Subcutaneous abdominal adipose tissue (tissue), 5 donors: Measurements from ENCODE around the gene ADAMTS6.
"Not testable (repeated sequence)": the region's sequence is repeated elsewhere in the genome, so short reads cannot be mapped to it uniquely, and the experiment has no call there.

Experiments
- H3K27ac ChIP-seq: one replicate; pipeline ENCODE4 v1.7.0; 2013; ENCODE audit warnings: low read depth, mild to moderate bottlenecking, inconsistent platforms, low read length, moderate library complexity
- H3K27me3 ChIP-seq, 5 donors: one replicate each; pipeline ENCODE4 v1.7.0; 2013; ENCODE audit warnings: low read length in 5 of 5, inconsistent platforms in 1 of 5; ENCODE audit not compliant: control insufficient read depth in 5 of 5, insufficient read depth in 4 of 5
- H3K36me3 ChIP-seq, 5 donors: one replicate each; pipeline ENCODE4 v1.7.0; 2013; ENCODE audit warnings: low read length in 5 of 5; ENCODE audit not compliant: control insufficient read depth in 5 of 5, insufficient read depth in 5 of 5
- H3K4me1 ChIP-seq, 5 donors: one replicate each; pipeline ENCODE4 v1.7.0; 2013; ENCODE audit warnings: low read length in 5 of 5, mild to moderate bottlenecking in 3 of 5, moderate library complexity in 1 of 5; ENCODE audit not compliant: control insufficient read depth in 5 of 5, insufficient read depth in 5 of 5
- H3K4me3 ChIP-seq, 5 donors: one replicate each; pipeline ENCODE4 v1.7.0; 2013; ENCODE audit warnings: low read length in 5 of 5, low read depth in 1 of 5
- H3K9ac ChIP-seq, 5 donors: one replicate each; pipeline ENCODE4 v1.7.0; 2013; ENCODE audit warnings: low read length in 5 of 5, mild to moderate bottlenecking in 4 of 5, moderate library complexity in 3 of 5
- H3K9me3 ChIP-seq, 5 donors: one replicate each; pipeline ENCODE4 v1.7.0; 2013; ENCODE audit warnings: low read length in 5 of 5; ENCODE audit not compliant: control insufficient read depth in 5 of 5
- donor health status: healthy.
- donor health status: healthy.
- donor health status: healthy.
- donor health status: healthy.
- donor health status: healthy.

ADAMTS6 gene

DNA sequence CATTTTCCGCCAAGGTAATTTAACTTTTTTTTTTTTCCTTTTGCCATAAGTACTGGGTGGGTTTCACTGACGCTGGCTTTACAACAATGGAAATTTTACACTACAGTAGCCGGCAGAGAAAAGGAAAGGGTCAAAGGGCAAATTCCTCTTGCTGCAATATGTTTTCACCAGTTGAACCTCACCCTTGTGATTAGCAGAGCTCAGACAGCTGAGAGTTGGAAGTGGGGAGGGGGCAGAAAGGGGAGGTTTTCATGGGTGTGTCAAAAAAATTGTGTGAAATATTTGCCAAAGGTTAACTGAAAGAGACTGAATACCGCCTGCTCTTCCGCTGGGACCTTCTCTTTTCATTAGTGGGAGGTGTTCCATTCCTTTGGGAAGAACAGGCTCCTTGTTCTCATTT, 296.9 kb downstream of the ADAMTS6 start:
- Histone ChIP-seq H3K9me3 (no peaks in the 10 kb centered on the region), H3K4me3 (no peak overlapping the region), H3K9ac (no peak overlapping the region), H3K27me3 (no peaks in the 10 kb centered on the region), H3K4me1 (peaks cover 0 to 6% (median 0%) of the 10 kb centered on the region in 5 donors), H3K27ac (no peak overlapping the region), H3K36me3 (no peaks in the 10 kb centered on the region)

DNA sequence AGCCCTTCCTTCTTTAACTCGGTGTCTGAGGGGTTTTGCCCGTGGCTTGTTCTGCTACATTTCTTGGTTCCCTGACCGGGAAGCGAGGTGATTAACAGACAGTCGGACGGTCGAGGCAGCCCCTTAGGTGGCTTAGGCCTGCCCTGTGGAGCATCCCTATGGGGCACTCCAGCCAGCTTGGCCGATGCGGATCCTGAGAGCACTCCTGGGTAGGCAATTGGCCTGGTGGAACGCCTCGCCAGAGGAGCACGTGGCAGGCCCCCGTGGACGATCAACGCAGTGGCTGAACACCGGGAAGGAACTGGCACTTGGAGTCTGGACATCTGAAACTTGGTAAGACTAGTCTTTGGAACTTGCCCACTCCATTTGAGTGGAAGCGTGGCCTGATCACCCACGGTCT, 307.5 kb downstream of the ADAMTS6 start:
- H3K36me3 ChIP-seq, H3K9me3 ChIP-seq, H3K4me1 ChIP-seq, H3K27me3 ChIP-seq, H3K9ac ChIP-seq, H3K27ac ChIP-seq, H3K4me3 ChIP-seq: not testable (repeated sequence)

DNA sequence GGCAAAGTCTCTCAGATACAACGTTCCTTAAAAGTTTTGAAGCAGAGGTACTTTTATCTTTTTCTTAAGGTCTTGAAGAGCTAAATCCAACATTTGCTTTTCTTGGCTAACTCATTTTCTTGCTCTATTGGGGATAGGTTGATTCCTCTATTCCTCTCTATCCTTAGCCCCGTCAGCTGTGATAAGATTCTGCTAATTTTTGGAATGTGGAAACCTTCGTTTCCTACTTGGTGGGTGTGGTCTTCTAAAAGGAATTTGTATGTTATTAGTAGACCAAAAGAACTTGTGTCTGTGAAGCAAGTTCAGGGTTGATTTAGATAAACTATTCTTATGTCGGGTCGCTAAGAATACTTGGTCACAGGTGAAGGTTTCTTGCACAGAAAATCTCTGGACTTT, 308.6 kb downstream of the ADAMTS6 start:
- H3K9ac ChIP-seq, result no peak overlapping the region
- no peak overlapping the region for H3K4me3 ChIP-seq
- no peaks in the 10 kb centered on the region for H3K4me1 ChIP-seq
- no peak overlapping the region for H3K27ac ChIP-seq
- H3K36me3 ChIP-seq, result no peaks in the 10 kb centered on the region
- H3K27me3 ChIP-seq, result no peaks in the 10 kb centered on the region
- H3K9me3 ChIP-seq, result no peaks in the 10 kb centered on the region

DNA sequence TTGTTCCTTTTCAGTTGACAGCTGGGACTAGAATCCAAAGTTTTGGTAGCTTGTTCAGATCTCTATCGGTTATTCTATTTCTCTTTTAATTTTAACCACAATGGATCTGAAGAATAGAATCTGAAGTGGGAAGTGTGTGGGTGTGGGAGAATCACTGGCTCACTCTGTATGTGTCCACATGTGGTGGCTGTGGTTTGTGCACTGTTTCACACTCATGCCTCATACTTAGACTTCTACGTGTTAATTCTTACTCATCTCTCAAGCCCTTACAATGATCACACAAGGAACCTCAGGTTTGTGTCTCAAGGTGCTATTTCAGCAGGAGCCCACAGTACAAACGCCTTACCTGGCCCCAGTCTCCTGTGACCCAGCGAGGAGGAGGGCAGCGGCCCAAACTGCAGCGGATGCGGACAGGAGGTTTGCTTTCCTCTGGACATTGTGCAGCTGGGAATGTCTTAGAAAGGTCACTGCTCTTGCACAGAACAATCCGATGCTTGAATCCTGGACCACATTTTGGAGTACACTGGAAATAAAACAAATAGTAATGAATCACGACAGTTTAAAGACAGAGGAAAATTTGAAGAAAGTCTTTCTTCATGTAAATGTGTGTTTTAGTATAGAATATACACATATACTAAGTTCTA, 309.1 kb downstream of the ADAMTS6 start:
- Histone ChIP-seq H3K36me3 (no peaks in the 10 kb centered on the region), H3K4me1 (no peaks in the 10 kb centered on the region), H3K27ac (no peak overlapping the region), H3K4me3 (no peak overlapping the region), H3K27me3 (no peaks in the 10 kb centered on the region), H3K9me3 (no peaks in the 10 kb centered on the region), H3K9ac (no peak overlapping the region)

DNA sequence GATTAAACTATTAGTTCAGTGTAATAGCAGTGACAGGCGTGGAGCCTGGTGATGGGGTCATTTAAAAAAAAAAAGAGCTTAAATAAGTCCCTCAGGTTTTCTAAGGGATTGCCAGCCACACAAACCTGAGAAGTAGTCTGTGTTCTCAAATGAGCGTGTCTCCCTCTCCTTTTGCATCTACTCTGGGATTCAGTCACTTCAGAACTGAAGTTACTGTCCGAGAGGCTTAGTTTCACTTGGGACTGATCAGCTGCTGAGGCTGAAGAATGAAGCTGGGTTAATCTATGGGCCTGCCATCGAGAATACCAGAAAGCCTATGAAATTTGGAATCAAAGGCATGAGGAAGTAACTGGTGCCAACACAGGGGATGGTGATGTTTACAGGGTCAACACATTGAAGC, 310.1 kb downstream of the ADAMTS6 start:
- no peak overlapping the region for H3K4me3 ChIP-seq
- no peaks in the 10 kb centered on the region for H3K9me3 ChIP-seq
- no peaks in the 10 kb centered on the region for H3K27me3 ChIP-seq
- no peak overlapping the region for H3K27ac ChIP-seq
- H3K36me3 ChIP-seq, result no peaks in the 10 kb centered on the region
- H3K4me1 ChIP-seq, result no peaks in the 10 kb centered on the region
- no peak overlapping the region for H3K9ac ChIP-seq

DNA sequence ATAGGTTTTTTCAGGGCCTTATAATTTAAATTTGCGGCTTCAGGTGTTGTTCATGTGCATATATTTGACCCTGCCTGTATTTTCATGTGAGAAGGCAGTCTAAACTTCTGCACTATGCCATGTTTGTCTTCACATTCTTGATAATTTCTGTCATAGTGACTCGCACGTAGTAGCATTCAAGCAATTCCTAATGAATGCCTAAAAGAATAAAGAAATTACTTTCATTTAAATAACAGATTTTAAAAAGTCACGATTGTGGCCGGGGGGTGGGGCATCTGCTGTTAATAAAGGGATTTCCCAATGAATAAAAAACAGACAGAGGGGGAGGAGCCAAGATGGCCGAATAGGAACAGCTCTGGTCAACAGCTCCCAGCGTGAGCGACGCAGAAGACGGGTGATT, 318.0 kb downstream of the ADAMTS6 start:
- no peak overlapping the region for H3K4me3 ChIP-seq
- no peaks in the 10 kb centered on the region for H3K4me1 ChIP-seq
- no peaks in the 10 kb centered on the region for H3K9me3 ChIP-seq
- H3K27ac ChIP-seq, result no peak overlapping the region
- H3K9ac ChIP-seq, result no peak overlapping the region
- H3K36me3 ChIP-seq, result no peaks in the 10 kb centered on the region
- H3K27me3 ChIP-seq, result no peaks in the 10 kb centered on the region

DNA sequence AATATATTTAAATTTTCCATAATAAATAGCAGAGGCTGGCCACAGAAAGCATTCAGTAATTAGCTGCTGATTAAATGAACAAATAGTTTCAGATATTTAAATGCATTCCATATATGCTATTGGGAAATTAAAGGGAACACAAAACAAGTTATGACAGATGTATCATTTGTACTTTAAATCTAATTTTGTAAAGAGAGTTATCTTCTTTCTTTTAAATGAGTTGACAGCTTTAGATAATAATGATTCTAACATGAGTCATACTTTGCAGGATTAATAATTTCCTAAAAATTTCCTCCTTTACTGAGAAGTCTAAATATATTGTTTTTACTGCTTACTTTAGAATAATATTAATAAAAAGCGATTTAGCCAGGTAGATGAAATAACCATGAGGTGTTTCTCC, 320.1 kb downstream of the ADAMTS6 start:
- H3K36me3 ChIP-seq, result no peaks in the 10 kb centered on the region
- H3K4me1 ChIP-seq, result no peaks in the 10 kb centered on the region
- H3K27me3 ChIP-seq, result no peaks in the 10 kb centered on the region
- no peak overlapping the region for H3K9ac ChIP-seq
- H3K27ac ChIP-seq, result no peak overlapping the region
- no peak overlapping the region for H3K4me3 ChIP-seq
- no peaks in the 10 kb centered on the region for H3K9me3 ChIP-seq

DNA sequence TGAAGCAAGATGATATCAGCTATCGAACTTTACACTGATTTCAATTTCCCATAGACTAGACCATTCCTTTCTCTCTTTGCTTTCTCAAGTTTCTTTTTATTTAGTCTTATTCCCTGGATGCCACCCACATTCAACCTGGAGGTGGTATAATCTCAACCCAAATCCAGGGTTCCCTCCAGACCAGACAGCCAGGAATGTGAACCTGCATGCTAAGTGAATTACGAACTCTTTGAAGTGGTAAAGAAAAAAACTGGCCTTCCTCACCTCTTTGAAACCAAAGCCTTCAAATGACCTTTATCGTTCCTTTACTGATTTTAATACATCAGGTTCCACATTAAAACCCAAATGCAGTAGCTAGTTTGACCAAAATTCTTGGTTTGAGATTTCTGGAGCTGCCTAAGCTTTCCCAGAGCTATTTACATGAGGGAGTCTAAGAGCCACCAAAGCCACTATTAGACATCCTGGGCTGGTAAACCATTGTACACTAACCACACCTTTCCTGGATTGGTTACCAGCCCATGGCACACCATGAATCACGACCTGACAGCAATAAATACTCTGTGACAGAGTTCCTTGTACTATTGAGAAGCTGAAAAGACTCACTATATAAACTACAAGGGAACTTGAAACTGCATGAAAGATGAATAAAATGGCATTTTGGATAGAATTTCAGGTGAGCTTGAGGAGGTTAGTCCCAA, 323.7 kb downstream of the ADAMTS6 start:
- no peaks in the 10 kb centered on the region for H3K27me3 ChIP-seq
- H3K4me3 ChIP-seq, result no peak overlapping the region
- no peaks in the 10 kb centered on the region for H3K9me3 ChIP-seq
- H3K36me3 ChIP-seq, result no peaks in the 10 kb centered on the region
- H3K9ac ChIP-seq, result no peak overlapping the region
- no peaks in the 10 kb centered on the region for H3K4me1 ChIP-seq
- no peak overlapping the region for H3K27ac ChIP-seq

DNA sequence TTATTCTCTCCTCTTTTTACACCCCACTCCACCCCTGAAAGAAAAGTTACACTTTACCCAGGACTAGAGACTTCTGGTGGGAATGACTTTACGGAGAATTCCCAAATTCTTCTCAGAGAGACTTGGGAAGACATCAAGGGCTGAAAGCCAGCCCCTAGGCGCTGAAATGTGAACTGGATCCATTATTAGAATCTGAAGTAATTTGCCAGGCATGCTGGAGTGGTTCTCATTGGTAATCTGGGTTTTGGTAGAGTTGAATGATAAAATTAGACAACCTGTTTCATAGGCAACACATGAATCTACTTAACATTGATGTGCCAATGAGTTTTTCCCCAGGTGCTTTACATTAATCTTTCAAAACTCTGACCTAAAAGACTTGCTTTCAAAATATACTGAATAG, 324.8 kb downstream of the ADAMTS6 start:
- Histone ChIP-seq H3K4me3 (no peak overlapping the region), H3K9me3 (no peaks in the 10 kb centered on the region), H3K27ac (no peak overlapping the region), H3K4me1 (peaks cover 0 to 7% (median 1%) of the 10 kb centered on the region in 5 donors), H3K9ac (no peak overlapping the region), H3K36me3 (no peaks in the 10 kb centered on the region), H3K27me3 (no peaks in the 10 kb centered on the region)

DNA sequence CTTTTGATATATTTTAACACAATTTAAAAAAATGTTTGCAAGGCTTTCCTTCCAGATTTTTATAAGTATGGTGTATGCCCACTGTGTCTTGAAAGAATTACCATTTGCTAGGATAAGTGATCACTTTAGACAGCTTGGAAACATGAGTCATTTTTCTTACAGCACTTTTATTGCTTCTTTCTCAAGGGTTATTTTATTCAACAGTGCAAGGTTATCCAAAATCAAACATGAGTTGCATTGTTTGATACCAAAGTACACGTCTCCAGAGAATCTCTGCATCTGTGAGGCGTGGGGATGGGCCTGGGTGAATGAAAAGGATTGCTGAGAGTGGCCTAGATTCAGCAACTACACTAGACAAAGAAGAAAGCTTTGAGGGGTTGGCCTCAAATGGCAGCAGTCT, 329.6 kb downstream of the ADAMTS6 start:
- Histone ChIP-seq H3K9me3 (no peaks in the 10 kb centered on the region), H3K27ac (no peak overlapping the region), H3K9ac (no peak overlapping the region), H3K27me3 (no peaks in the 10 kb centered on the region), H3K36me3 (no peaks in the 10 kb centered on the region), H3K4me1 (peaks cover 0 to 15% (median 7%) of the 10 kb centered on the region in 5 donors), H3K4me3 (no peak overlapping the region)
